DND-41 (cell line): Measurements from ENCODE around the gene CD55.

Source experiments
- EZH2 ChIP-seq: IDR thresholded peaks from 3 replicates; pipeline ENCODE4 v1.6.1; 2012; ENCODE audit warnings: borderline replicate concordance, low read depth, mild to moderate bottlenecking, moderate library complexity, low read length, inconsistent platforms; ENCODE audit not compliant: severe bottlenecking
- TF ChIP-seq, protein P1 (sequence below): IDR thresholded peaks from 2 replicates; pipeline ENCODE4 v1.5.1; 2012; ENCODE audit warnings: borderline replicate concordance, low read length, moderate library complexity, mild to moderate bottlenecking; ENCODE audit not compliant: poor library complexity, severe bottlenecking; ENCODE audit errors: extremely low read depth

DNA sequence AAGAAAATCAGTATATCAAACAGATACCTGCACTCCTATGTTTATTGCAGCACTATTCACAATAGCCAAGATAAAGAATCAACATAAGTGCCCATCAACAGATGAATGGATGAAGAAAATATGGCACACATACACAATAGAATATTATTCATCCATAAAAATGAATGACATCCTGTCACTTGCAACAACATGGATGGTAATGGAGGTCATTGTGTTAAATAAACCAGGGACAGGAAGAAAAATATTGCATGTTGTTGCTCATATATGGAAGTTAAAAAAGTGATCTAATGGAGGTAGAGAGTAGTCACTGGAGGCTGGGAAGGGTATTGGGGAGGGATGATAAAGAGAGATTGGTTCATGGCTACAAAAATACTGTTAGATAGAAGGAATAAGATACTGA is 67.2 kb downstream of the CD55 start:
- TF ChIP-seq, protein P1, sequence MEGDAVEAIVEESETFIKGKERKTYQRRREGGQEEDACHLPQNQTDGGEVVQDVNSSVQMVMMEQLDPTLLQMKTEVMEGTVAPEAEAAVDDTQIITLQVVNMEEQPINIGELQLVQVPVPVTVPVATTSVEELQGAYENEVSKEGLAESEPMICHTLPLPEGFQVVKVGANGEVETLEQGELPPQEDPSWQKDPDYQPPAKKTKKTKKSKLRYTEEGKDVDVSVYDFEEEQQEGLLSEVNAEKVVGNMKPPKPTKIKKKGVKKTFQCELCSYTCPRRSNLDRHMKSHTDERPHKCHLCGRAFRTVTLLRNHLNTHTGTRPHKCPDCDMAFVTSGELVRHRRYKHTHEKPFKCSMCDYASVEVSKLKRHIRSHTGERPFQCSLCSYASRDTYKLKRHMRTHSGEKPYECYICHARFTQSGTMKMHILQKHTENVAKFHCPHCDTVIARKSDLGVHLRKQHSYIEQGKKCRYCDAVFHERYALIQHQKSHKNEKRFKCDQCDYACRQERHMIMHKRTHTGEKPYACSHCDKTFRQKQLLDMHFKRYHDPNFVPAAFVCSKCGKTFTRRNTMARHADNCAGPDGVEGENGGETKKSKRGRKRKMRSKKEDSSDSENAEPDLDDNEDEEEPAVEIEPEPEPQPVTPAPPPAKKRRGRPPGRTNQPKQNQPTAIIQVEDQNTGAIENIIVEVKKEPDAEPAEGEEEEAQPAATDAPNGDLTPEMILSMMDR, result no peak
- TF ChIP-seq EZH2, result no peak
